ENCODE results near the gene GREM2.

GREM2 gene

GRCh38 chr1:240572328-240572727, 39.6 kb downstream of the GREM2 start:
- H3K4me3 ChIP-seq (ENCODE audit: low read depth, low read length), result no peak overlapping the region
- no peak for DNase-seq (ENCODE audit: low read depth)

GRCh38 chr1:240571782-240572181, 40.2 kb downstream of the GREM2 start:
- no peak for DNase-seq (ENCODE audit: low read depth)
- no peak overlapping the region for H3K4me3 ChIP-seq (ENCODE audit: low read depth, low read length)

GRCh38 chr1:240567066-240567465, 44.9 kb downstream of the GREM2 start:
- H3K4me3 ChIP-seq (ENCODE audit: low read depth, low read length), result no peak overlapping the region
- no peak for DNase-seq (ENCODE audit: low read depth)

- H3K4me3 ChIP-seq (ENCODE audit: low read depth, low read length), result no peak overlapping the region
- no peak for DNase-seq (ENCODE audit: low read depth)
Measured at GRCh38 chr1:240562779-240563178, 49.2 kb downstream of the GREM2 start.

- peak; percentile 18 for DNase-seq (ENCODE audit: low read depth)
- H3K4me3 ChIP-seq (ENCODE audit: low read depth, low read length), result no peak overlapping the region
Measured at GRCh38 chr1:240562111-240562590, 49.8 kb downstream of the GREM2 start.

- DNase-seq (ENCODE audit: low read depth), result no peak
- H3K4me3 ChIP-seq (ENCODE audit: low read depth, low read length), result no peak overlapping the region
Measured at GRCh38 chr1:240559781-240560180, 52.2 kb downstream of the GREM2 start.

GRCh38 chr1:240555524-240555923, 56.4 kb downstream of the GREM2 start:
- no peak for DNase-seq (ENCODE audit: low read depth)

GRCh38 chr1:240553351-240553750, 58.6 kb downstream of the GREM2 start:
- H3K4me3 ChIP-seq (ENCODE audit: low read depth, low read length), result no peak overlapping the region
- DNase-seq (ENCODE audit: low read depth), result no peak

More at GRCh38 chr1:240555524-240555923, 56.4 kb downstream of the GREM2 start:
- H3K4me3 ChIP-seq (ENCODE audit: low read depth, low read length), result no peak overlapping the region

- H3K4me3 ChIP-seq (ENCODE audit: low read depth, low read length), result no peak overlapping the region
- DNase-seq (ENCODE audit: low read depth), result no peak
Measured at GRCh38 chr1:240539769-240540414, 72.1 kb downstream of the GREM2 start.

- no peak overlapping the region for H3K4me3 ChIP-seq (ENCODE audit: low read depth, low read length)
- no peak for DNase-seq (ENCODE audit: low read depth)
Measured at GRCh38 chr1:240538776-240539430, 73.1 kb downstream of the GREM2 start.

- no peak overlapping the region for H3K4me3 ChIP-seq (ENCODE audit: low read depth, low read length)
Measured at GRCh38 chr1:240533154-240533780, 78.7 kb downstream of the GREM2 start.

GRCh38 chr1:240528591-240528990, 83.4 kb downstream of the GREM2 start:
- H3K4me3 ChIP-seq (ENCODE audit: low read depth, low read length), result no peak overlapping the region
- no peak for DNase-seq (ENCODE audit: low read depth)

More at GRCh38 chr1:240533154-240533780, 78.7 kb downstream of the GREM2 start:
- DNase-seq (ENCODE audit: low read depth), result no peak

GRCh38 chr1:240527086-240527485, 84.9 kb downstream of the GREM2 start:
- no peak for DNase-seq (ENCODE audit: low read depth)
- H3K4me3 ChIP-seq (ENCODE audit: low read depth, low read length), result no peak overlapping the region

- no peak overlapping the region for H3K4me3 ChIP-seq (ENCODE audit: low read depth, low read length)
- peak; percentile 29 for DNase-seq (ENCODE audit: low read depth)
Measured at GRCh38 chr1:240526312-240526711, 85.6 kb downstream of the GREM2 start.

- no peak overlapping the region for H3K4me3 ChIP-seq (ENCODE audit: low read depth, low read length)
- no peak for DNase-seq (ENCODE audit: low read depth)
Measured at GRCh38 chr1:240524356-240525069, 87.4 kb downstream of the GREM2 start.

GRCh38 chr1:240522122-240522822, 89.7 kb downstream of the GREM2 start:
- no peak for DNase-seq (ENCODE audit: low read depth)
- H3K4me3 ChIP-seq (ENCODE audit: low read depth, low read length), result no peak overlapping the region

- no peak overlapping the region for H3K4me3 ChIP-seq (ENCODE audit: low read depth, low read length)
- DNase-seq (ENCODE audit: low read depth), result no peak
Measured at GRCh38 chr1:240517891-240518290, 94.1 kb downstream of the GREM2 start.

- H3K4me3 ChIP-seq (ENCODE audit: low read depth, low read length), result no peak overlapping the region
- no peak for DNase-seq (ENCODE audit: low read depth)
Measured at GRCh38 chr1:240516069-240516468, 95.9 kb downstream of the GREM2 start.

GRCh38 chr1:240515505-240515904, 96.5 kb downstream of the GREM2 start:
- no peak for DNase-seq (ENCODE audit: low read depth)
- no peak overlapping the region for H3K4me3 ChIP-seq (ENCODE audit: low read depth, low read length)

Measured in skeletal muscle cell (primary cell).